GM12873 (cell line): ENCODE results near the gene HDAC2.

Source experiments
- CTCF ChIP-seq: IDR thresholded peaks from 2 replicates; pipeline ENCODE4 v1.5.1; 2012; ENCODE audit warnings: low read depth, mild to moderate bottlenecking, moderate library complexity, low read length, control low read depth; ENCODE audit not compliant: insufficient read depth; ENCODE audit errors: missing control alignments

HDAC2 gene

GRCh38 chr6:113886512-113886911, 84.4 kb downstream of the HDAC2 start:
- TF ChIP-seq CTCF, result no peak

DNA sequence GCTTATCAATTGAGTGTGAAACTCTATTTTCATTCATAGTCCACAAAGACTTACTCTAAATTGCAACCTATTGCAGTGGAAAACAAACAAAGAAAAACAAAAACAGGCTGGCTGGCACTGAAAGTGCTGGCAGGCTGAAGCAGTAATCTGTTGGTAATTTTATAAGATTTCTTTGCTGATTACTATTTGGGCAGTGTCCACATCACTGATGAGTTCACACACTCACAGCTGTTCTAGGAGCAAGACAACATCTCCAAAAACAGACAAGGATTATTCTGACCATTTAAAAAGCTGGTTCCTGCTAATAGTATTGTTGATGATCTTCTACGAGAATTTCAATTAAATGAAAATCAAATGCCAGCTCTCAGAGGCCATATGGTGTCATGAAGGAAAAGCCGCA, 86.9 kb downstream of the HDAC2 start:
- TF ChIP-seq CTCF, result no peak
